HG03103 (cell line): Measurements from ENCODE around the gene CIBAR2.
"Not testable (repeated sequence)": the region's sequence is repeated elsewhere in the genome, so short reads cannot be mapped to it uniquely, and the experiment has no call there.

Experiments
- ATAC-seq: cut with Tn5 transposase; IDR thresholded peaks from one replicate; pipeline ENCODE4 v1.9.1; 2021; ENCODE audit warnings: low read depth; ENCODE audit not compliant: unreplicated experiment

The CIBAR2 gene

DNA sequence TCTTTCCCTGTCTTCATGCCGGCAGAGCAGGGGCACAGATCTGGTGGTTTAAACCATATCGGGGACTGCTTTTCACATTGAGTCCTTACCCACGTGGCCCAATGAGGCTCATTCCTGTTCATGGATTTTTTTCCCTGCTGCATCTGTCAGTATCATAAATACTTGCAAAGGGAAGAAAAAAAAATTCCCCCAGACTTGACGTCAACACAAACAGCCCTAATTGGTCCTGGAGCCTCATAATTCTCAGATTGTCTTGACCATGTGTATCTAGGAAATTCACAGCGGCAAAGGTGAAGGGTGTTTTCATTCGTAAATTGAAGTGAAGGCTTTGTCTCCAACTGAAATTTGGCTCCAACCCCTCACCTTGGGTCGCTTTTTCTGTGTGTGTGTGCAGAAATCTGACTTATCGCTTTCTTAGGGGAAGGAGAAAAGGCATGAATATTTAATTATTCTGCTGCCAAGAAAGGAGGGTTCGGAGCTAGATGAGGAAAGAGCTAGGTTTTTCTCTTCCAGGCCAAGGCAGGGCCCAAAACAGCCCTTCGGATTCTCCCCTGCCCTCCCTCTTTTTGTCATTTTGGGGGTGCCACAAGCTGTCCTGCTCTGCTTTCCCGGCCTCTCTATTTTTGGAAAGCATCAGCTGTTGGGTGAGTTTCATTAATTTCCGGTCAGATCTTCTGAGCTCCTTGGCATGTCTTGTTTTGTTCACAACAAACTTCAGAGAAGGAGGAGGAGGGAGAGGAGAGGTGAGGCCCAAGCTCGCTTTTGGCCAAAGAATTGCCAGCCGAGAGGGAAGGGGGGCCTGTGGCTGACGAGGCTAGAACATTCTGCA is 17.8 kb upstream of the CIBAR2 start:
- ATAC-seq: no peak

DNA sequence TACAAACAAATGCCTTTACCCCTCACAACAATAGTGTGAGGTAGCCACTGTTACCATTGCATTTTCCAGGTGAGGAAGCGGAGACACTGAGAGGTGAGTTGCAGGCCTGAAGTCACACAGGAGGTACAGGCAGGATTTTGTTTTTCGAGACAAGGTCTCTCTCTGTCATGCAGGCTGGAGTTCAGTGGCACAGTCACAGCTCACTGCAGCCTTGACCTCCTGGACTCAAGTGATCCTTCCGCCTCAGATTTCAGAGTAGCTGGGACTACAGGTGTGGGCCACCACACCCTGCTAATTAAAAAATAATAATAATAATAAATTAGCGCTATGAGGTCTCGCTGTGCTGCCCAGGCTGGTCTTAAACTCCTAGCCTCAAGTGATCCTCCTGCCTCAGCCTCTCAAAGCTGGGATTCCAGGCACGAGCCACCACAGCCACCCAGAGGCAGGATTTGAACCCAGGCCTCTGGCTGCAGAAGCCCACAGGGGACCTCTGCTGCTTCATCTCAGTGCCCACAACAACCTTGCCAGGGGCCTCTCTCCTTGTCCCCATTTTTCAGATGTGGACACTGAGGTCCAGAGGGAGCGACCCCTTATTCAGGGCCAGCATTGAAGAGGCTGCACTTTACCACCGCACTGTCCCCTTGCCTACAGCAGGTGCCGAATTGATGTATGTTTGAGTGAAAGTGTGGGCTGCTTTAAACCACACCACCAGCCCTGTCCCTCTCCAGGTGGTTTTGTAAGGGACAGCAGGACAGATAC is 16.0 kb upstream of the CIBAR2 start:
- no peak for ATAC-seq

DNA sequence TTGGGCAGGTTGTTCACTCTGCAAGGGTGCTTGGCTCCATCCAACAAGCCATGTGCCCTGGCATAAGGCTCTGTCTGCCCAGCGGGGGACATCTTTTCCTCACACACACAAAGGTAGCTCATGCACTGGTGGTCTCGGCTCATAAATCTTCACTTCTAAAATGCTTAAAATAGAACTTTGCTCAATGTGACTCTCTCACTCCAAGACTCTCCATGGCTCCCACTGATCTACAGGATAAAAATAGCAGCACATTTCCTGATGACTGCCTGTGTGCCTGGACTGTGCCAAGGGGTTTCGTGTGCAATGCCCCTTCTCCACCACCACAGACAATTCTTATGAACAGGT is 15.1 kb upstream of the CIBAR2 start:
- ATAC-seq: no peak

DNA sequence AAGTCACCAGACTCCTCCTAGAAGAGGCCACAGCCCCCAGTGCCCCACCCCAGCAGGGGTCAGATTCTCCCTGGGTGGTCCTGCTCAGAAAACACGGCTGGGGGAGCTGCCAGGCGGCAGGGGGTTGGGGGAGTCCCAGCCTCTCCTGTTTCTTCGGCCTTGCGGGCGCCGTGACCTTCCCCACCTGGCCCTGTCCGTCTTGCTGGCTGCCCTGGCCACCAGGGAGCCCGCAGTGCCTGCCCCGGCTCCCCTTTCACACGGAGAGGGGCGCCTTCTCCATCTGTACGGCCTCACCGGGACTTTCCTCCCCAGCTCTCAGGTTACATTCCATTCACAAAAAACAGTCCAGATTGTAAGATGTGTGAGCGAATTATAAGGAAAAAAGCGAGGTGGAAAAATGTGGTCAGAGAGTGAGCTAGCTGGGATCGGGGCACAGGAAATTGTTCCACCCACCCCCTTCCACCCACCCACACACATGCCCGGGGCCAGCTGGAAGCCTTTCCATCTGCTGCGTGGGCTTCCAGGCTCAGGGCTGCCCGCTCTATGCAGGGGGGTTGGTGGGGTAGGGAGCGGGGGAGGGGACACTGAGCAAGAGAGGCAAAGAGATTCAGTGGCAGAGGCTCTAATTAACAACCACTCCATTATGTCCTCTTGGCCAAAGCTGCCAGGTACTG is 14.6 kb upstream of the CIBAR2 start:
- no peak for ATAC-seq

DNA sequence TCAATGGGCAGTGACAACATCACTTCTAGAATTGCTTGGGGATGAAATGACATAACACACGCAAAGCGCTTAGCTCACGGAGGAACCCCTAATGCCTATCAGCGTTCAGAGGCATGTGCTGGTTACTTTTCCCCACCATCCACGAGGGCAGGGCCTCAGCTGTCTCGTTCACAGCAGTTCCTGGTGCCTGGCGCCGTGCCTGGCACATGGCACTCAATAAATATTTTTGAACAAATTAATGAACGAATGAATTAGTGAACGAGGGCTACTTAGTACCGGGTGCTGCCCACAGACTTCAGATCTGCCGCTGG is 14.1 kb upstream of the CIBAR2 start:
- ATAC-seq: no peak

DNA sequence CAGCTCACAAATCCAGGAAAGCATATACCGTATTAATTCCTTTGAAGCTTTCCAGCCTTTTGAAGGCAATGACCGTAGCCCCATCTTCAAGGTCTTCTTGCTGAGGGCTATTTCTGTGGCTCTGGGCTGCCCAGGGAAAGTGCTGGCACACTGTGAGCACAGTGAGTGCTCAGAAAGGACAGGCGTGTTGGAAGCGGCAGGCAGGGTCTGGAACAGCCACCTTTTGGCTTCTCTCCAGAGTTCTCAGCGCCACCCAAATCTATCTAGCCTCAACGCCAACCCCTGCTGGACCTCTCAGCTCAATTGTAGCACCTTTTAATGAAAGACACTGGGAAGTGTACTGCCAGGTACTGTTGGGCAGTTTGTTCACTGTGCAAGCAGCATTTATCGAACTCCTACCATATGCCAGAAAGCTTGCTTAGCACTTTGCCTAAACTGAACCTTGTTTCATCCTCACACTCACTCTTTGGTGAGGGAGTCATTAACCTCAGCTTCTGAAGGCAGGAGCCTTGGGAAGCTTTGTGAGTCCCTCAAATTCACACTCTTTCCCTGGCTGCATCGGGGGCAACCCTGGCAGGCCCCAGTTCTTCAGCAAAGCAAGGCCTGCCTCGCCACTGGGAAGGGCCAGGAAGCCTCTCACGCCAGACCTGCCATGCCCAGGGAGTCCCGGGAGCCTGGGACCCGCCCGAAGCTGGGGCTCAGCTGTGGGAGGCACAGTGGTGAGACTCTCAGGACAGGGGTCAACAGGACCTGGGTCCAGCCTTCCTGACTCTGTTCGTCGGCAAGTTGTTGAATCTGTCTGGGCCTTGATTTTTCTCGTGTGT is 13.5 kb upstream of the CIBAR2 start:
- ATAC-seq: no peak

DNA sequence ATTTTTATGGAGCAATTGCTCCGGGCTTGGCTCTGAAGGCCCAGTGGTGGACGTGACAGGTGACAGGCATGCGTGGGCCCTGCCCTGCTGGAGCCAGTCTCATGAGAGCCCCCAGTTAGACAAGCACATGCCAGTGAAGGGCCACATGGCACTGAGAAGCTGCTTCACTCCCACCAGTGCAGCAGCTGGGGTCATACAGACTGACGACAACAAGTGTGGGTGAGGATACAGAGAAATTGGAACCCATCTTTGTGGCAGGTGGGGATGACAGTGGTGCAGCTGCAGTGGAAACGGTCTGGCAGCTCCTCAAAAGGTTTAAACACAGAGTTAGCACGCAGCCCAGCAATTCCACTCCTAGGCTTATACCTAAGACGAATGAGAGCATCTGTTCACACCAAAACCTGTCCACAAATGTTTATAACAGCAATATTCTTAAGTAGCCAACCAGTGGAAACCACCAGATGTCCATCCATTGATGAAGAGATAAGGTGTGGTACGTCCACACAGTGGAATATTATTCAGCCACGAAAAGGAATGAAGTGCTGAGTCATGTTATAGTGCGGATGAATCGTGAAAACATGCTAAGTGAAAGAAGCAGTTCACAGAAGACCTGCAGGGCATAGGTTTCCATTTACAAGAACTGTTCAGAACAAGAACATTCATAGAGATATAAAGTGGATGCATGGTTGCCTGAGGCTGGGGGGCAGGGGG is 12.5 kb upstream of the CIBAR2 start:
- no peak for ATAC-seq

DNA sequence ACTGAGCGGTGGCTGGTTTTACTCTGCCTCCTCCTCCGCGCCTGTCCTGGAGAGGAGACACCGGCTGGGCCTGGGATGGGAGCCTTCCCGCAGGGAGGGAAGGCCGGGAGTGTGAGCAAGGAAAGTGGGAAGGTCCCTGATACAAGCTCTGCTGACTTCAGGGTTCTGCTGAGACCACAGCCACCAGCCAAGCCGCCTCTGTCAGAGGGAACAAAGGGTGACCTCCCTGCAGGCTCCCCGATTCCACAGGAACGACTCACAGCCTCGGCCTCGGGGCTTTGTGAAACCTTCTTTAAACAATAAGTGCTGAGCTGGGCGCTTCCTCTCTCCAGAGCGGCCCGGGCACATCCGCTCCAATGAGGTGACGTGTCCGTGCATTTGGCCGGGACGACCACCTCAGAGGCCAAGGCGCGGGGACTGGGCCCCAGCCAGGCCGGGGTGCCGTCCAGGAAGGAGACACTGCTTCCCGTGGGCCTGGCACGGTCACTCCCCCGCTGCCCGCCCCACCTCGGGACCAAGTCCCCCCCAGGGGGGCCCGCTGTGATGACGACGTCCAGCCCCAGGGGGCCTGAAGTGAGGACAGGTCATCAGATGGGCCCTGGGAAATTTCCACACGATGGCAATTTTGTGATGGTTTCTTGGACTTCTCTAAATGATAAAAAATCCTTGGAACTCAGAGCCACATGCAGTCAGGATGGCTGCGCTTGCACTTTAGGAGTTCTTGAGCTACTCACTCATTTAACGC is 11.8 kb upstream of the CIBAR2 start:
- ATAC-seq: no peak

DNA sequence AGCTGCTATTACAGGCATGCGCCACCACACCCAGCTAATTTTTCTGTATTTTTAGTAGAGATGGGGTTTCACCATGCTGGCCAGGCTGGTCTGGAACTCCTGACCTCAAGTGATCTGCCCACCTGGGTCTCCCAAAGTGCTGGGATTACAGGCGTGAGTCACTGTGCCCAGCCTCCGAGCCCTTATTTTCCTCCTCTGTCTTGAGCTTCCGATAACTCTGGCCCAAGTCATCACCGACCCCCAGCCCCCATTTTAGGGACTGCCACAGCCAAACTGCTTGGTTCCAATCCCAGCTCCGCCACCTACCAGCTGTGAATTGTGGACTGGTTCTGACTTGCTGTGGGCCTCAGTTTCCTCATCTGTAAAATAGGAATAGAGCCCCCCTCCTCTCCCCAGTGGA is 11.2 kb upstream of the CIBAR2 start:
- not testable (repeated sequence) for ATAC-seq

DNA sequence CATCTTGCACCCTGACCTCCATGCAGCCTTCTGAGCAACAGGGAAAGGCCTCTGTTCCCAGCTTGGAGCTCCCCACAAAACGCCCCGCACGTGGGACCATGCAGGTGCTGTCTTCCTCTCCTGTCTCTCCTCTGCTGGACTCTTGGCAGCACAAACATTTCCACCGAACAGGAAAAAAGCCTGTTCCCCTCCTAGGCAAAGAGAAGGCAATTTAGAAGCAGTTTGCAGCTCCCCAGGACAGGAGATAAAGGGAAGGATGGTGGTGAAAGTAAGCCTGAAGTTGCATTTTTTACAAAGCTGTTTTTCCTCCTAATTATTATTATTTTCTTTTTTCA is 7.7 kb upstream of the CIBAR2 start:
- no peak for ATAC-seq

DNA sequence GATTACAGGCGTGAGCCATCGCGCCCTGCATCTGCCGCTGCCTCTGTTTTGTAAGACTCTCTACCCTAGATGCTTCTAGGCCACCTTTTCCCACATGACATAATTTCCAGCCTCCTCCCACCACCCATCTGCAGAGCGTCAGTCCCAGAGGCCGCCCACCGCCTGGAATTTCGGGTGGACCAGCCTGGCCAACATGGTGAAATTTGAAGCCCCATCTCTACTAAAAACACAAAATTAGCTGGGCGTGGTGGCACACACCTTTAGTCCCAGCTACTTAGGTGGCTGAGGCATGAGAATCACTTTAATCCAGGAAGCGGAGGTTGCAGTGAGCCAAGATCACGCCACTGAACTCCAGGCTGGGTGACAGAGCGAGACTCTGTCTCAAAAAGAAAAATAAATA is 5.1 kb upstream of the CIBAR2 start:
- no peak for ATAC-seq

DNA sequence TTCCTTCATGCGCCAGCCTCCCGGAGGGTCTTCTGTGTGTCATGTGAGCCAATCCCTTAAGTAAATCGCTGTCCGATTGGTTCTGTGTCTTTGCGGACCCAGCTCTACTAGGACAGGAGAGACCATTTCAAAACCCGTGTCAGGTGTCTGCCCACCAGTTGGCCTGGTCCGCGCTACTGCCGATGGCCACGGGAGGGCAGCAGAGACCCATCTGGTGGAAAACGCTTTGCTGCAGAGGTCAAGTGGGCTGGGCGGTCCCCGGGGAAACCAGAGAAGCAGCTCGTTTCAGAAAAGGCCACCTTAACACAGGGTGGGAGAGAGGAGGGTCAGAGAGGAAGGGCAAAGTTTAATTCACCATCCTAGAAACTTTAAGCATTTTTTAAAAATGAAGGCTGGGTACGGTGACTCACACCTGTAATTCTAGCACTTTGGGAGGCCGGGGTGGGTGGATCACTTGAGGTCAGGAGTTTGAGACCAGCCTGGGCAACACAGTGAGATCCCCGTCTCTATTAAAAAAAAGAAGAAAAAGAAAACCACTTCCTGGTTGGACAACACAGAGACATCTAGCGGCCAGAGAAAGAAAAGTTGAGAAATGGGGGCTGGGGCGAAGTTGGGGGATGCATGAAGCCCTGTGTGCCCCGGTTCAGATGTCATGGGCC is 2.8 kb upstream of the CIBAR2 start:
- no peak for ATAC-seq

DNA sequence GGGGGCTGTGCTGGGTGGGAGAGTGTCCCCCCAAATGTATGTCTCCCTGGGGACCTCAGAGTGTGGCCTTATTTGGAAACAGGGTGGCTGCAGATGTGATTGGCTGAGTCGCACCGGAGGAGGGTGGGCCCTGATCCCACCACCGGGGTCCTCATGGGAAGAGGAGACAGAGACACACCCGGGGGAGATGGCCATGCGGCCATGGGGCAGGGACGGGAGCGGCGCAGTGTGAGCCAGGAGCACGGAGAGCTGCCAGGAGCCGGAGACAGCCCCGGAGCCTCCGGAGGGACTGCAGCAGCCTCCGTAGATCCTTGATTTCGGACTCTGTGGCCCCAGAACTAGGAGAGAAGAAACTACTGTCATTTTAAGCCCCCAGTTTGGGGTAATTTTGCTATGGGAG is 1.6 kb upstream of the CIBAR2 start:
- ATAC-seq: no peak

DNA sequence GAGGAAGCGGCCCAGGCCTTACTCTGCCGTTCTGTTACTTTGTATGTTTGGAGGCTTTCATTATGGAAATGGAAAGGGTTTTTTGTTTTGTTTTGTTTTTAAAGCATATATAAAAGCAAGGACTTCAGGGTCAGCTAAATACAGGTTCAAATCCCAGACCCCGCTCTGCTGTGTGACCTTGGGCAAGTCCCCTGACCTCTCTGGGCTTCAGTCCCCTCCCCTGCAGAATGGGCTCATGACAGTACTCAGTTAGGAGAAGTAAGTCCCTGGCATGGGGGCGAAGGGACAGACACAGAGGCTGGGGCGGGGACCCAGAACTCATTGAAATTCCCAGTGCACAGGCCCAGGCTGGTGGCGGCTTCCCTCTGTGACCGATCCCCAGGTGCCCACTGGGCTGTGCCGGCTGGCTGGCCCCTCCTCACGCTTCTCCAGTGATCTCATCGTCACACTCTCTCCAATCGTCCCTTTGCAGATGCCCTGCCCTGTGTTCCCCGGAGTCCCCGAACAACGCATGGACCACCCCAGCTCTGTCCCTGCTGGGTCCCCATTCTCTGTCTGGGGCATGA is 979 bp upstream of the CIBAR2 start:
- ATAC-seq: no peak

DNA sequence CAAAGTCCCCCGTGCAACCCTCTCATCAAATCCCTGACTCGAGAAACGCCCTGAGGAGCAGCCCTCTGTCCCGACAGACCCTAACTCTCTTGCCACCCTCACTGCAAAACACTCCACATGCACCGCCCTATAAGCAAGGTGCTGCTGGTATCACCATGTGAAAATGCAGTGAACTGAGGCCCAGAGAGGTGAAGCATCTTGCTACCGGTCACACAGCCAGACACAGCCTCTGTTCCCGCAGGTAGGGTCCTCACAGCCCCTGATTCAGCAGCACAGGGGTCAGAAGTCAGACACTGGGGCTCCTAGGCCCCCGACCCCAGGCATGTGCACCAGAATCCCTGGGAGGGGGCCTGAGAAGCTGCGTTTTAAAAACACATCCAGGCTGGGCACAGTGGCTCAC is 1.1 kb downstream of the CIBAR2 start:
- ATAC-seq: no peak

DNA sequence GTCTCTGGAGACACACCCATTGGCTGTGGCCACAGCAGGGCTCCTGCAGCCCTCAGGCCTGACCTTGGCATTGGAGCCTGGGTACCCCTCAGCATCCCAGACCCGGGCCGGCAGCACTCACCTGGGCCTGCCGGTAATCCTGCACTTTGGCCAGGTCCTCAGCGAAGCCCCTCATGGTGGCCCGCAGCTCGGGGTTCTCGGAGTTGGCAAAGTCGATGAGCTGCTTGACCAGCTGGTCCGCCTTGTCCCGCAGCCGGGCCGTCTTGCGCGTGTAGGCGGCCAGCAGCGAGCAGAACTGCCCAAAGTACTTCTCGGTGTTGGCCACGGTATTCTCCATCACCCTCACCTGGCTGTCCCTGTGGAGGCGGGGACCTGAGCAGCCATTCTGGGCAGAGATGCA is 2.2 kb downstream of the CIBAR2 start:
- no peak for ATAC-seq

DNA sequence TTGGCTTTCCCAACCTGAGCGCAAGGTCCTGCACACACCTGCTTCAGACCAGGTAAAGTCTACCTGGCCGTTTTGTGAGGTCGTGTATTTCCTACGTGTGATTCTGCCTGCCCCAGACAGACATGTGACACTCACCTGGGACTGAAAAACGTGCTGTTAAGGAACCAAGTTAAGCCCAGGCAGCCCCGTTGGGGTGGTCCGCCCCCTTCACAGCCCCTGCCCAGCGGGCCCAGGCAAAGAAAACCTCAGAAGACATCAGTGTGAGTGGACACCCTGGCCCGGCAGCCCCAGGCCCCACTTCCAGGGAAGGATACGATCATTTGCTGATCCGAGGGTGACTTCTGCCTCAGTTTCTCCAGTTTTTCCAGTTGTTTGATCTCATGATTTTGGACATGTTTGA is 4.7 kb downstream of the CIBAR2 start:
- ATAC-seq: no peak

DNA sequence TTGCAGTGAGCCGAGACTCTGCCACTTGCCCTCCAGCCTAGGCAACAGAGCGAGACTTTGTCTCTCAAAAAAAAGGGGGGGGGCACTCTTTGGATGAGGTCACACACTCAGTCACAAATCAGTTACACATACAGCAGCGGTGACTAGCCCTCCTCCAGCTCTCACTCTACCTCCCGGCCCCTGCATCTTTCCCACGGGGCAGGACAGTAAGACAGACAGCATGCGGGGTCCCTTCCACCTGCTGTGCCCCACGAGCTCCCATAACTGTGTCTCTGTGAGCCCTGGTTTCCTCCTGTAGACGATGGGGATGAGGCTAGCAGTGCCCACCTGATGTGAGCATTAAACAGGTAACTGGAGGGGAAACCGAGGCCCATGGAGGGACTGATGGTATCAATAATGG is 5.2 kb downstream of the CIBAR2 start:
- ATAC-seq: no peak

DNA sequence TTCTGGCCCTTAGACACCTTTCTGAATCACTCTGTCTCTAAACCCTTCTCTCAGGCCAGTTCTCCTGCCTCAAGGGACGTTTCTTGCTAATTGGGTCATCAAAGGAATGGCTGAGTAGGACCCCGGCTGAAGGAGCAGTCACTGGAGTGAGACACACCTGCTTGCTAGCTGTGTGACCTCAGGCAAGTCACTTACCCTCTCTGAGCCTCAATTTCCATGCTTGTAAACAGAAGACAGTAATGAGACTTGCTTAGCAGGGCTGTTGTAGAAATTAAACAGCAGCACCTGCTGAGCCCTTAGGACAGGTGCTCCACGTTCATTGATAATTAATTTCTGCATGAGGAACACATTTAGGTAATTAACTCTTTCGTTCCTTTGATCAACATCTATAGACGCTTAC is 6.8 kb downstream of the CIBAR2 start:
- ATAC-seq: no peak
